ENCODE results near the gene CFTR. TPM values are rescaled to one million over a fixed set of nuclear protein-coding genes. Genes with fewer than 3 reads are reported as not detected.

Gene CFTR
- total and polyA plus RNA-seq, 10 of the 15 experiments (the other 5 are each of a cell fraction or from before 2014, with no cell fraction given): 0.02 to 2.3 (median 0.21) TPM; not detected in 1

DNA sequence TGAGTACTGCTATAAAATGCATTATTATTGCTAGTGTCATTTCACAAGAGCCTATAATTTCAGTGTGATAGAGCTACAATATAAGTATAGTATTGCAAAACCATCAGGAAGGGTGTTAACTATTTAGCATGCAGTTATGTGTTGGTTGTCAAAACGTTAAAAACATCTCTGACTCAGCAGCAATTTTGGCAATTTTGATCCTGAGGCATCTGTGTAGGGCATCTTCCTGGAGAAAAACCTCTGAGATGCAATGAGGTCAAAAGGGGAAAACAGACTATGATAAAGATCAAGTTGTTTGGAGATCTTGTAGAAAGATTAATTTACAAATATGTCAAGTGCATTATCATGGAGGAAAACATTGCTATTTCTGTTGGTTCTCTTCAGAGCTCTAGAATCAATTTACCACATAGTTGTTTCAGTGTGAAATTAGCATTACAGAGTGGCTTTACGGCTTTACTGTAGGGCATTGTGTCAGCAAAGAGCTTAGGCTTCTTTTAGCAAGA, 5.3 kb downstream of the CFTR start:
- CTCF ChIA-PET: interaction anchor here (0.8 to 3.8 kb wide), 3 partner anchors 72 to 85 kb away, joined by 3 to 12 read pairs (median 3); no protein-coding TSS in a partner anchor
- Histone ChIP-seq H3K4me3 (no peak overlapping the region), H3K27ac (ENCODE audit: control insufficient read depth, insufficient read depth) (no peak overlapping the region), H3K79me2 (ENCODE audit: control insufficient read depth, insufficient read depth, low read length) (no peaks in the 10 kb centered on the region), H4K20me1 (ENCODE audit: control insufficient read depth, insufficient read depth) (no peaks in the 10 kb centered on the region), H3K27me3 (replicated peaks in 1 of 2; ENCODE audit: control insufficient read depth in 2 of 2, insufficient read depth in 2 of 2, low read length in 1 of 2) (peaks cover 0 to 2% of the 10 kb centered on the region in 2 experiments; a peak in 1 of 4 replicates), H3K36me3 (ENCODE audit: control insufficient read depth in 2 of 2, insufficient read depth in 2 of 2, low read length in 1 of 2) (no peaks in the 10 kb centered on the region), H3K9ac (ENCODE audit: control insufficient read depth, insufficient read depth, low read length) (no peak overlapping the region), H3K4me2 (ENCODE audit: control insufficient read depth, insufficient read depth) (no peak overlapping the region), H3K9me3 (replicated peaks; ENCODE audit: control insufficient read depth, insufficient read depth, low read length) (no peaks in the 10 kb centered on the region), H3K4me1 (ENCODE audit: control insufficient read depth, insufficient read depth, low read length) (no peaks in the 10 kb centered on the region), H2AFZ (ENCODE audit: control insufficient read depth, low read depth, low read length) (no peak overlapping the region)
- intact Hi-C loops (cut with micrococcal nuclease; ENCODE audit: unreplicated experiment): no loop called here
- in situ Hi-C loops (cut with MboI): no loop called here
- BruUV-seq (replicated peaks): no TSS peak
- SMC1A ChIA-PET (ENCODE audit: uncharacterized antibody, unreplicated experiment): interaction anchor here (0.6 to 3.3 kb wide), 8 partner anchors 9 to 231 kb away, joined by 3 to 22 read pairs (median 4); no protein-coding TSS in a partner anchor
- RAD21 ChIA-PET (ENCODE audit: unreplicated experiment): interaction anchor here (1.0 kb wide), 1 partner anchor 189 kb away, joined by 3 read pairs; no protein-coding TSS in a partner anchor
- POLR2A ChIA-PET: interaction anchor here (0.8 to 1.6 kb wide), 3 partner anchors 8 to 12 kb away, joined by 3 to 5 read pairs (median 4); no protein-coding TSS in a partner anchor
- TF ChIP-seq BRCA1 (IDR thresholded peaks at IDR 0.05; ENCODE audit: low read depth, low read length): no peak
- TF ChIP-seq POU2F2 (IDR thresholded peaks at IDR 0.05; ENCODE audit: borderline replicate concordance, low read depth, low read length): no peak
- TF ChIP-seq ATF2 (IDR thresholded peaks at IDR 0.05; ENCODE audit: low read length): no peak
- no peak for TF ChIP-seq TCF12 (IDR thresholded peaks at IDR 0.05; ENCODE audit: low read depth, low read length)
- TF ChIP-seq SREBF2 (IDR thresholded peaks at IDR 0.05; ENCODE audit: low read length): no peak
- TF ChIP-seq EED (IDR thresholded peaks at IDR 0.05; ENCODE audit: low read depth): no peak
- TF ChIP-seq, protein P1, sequence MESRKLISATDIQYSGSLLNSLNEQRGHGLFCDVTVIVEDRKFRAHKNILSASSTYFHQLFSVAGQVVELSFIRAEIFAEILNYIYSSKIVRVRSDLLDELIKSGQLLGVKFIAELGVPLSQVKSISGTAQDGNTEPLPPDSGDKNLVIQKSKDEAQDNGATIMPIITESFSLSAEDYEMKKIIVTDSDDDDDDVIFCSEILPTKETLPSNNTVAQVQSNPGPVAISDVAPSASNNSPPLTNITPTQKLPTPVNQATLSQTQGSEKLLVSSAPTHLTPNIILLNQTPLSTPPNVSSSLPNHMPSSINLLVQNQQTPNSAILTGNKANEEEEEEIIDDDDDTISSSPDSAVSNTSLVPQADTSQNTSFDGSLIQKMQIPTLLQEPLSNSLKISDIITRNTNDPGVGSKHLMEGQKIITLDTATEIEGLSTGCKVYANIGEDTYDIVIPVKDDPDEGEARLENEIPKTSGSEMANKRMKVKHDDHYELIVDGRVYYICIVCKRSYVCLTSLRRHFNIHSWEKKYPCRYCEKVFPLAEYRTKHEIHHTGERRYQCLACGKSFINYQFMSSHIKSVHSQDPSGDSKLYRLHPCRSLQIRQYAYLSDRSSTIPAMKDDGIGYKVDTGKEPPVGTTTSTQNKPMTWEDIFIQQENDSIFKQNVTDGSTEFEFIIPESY (IDR thresholded peaks at IDR 0.05): no peak
- TF ChIP-seq POLR2A (IDR thresholded peaks at IDR 0.05; ENCODE audit: low read depth, low read length): no peak
- no peak for TF ChIP-seq IKZF2 (IDR thresholded peaks at IDR 0.05)
- no peak for TF ChIP-seq EZH2 (IDR thresholded peaks at IDR 0.05; ENCODE audit: borderline replicate concordance, control insufficient read depth, low read depth, low read length)
- TF ChIP-seq BMI1 (IDR thresholded peaks at IDR 0.05; ENCODE audit: borderline replicate concordance): no peak
- no peak for TF ChIP-seq MXI1 (IDR thresholded peaks at IDR 0.05; ENCODE audit: low read depth, low read length)
- no peak for TF ChIP-seq ETV6 (conservative IDR thresholded peaks at IDR 0.05 in 1 of 2, IDR thresholded peaks at IDR 0.05 in 1 of 2; ENCODE audit: borderline replicate concordance in 1 of 2, low read depth in 1 of 2)
- no peak for TF ChIP-seq USF1 (IDR thresholded peaks at IDR 0.05; ENCODE audit: borderline replicate concordance, extremely low read length, insufficient read depth, low read depth, low read length)
- TF ChIP-seq MEF2B (IDR thresholded peaks at IDR 0.05; ENCODE audit: partially characterized antibody, poor library complexity, severe bottlenecking): no peak
- TF ChIP-seq SMAD5 (IDR thresholded peaks at IDR 0.05; ENCODE audit: low read depth): no peak
- no peak for TF ChIP-seq NR2C2 (IDR thresholded peaks at IDR 0.05; ENCODE audit: borderline replicate concordance, control insufficient read depth, insufficient read length, low read depth)
- no peak for TF ChIP-seq CREM (IDR thresholded peaks at IDR 0.05; ENCODE audit: low read depth)
- no peak for FAIRE-seq
- no peak for ATAC-seq
- no peak for DNase-seq (ENCODE audit: low read depth, low spot score)
- 27% methylated on average over 2 of the region's 2 CpGs for WGBS (ENCODE audit: insufficient coverage, insufficient replicate concordance, low lambda C conversion rate, missing lambda C conversion rate)

All from GM12878 (cell line).